GM19455 (cell line): Measurements from ENCODE around the gene USP11.
"Not testable (repeated sequence)": the region's sequence is repeated elsewhere in the genome, so short reads cannot be mapped to it uniquely, and the experiment has no call there.

Source experiments
- ATAC-seq: cut with Tn5 transposase; IDR thresholded peaks from one replicate; pipeline ENCODE4 v1.9.1; 2021; ENCODE audit not compliant: unreplicated experiment

USP11 gene

DNA sequence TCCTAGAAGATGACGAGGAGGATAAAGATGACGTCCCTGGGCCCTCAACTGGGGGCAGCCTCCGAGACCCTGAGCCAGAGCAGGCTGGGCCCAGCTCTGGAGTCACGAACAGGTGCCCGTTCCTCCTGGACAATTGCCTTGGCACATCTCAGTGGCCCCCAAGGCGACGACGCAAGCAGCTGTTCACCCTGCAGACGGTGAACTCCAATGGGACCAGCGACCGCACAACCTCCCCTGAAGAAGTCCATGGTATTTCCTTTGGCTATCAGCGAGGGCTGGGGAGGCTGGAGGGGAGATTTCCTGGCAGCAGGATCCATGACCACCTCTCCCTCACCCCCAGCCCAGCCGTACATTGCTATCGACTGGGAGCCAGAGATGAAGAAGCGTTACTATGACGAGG is 11.9 kb downstream of the USP11 start:
- ATAC-seq = no peak

DNA sequence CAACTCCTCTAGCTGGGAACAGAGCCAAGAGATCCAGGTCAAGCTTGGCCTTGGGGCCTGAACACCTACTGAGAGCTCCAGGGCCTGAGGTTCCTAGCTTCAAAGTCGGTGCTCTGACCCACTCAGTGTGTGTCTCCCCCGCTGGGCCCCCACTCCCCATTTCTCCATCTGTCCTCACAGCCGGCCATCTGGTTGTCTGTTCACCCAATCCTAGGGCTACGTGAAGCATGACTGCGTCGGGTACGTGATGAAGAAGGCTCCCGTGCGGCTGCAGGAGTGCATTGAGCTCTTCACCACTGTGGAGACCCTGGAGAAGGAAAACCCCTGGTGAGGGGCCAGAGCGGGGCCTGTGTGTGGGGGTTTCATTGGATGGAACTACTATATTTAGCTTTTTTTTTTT is 12.3 kb downstream of the USP11 start:
- no peak for ATAC-seq

DNA sequence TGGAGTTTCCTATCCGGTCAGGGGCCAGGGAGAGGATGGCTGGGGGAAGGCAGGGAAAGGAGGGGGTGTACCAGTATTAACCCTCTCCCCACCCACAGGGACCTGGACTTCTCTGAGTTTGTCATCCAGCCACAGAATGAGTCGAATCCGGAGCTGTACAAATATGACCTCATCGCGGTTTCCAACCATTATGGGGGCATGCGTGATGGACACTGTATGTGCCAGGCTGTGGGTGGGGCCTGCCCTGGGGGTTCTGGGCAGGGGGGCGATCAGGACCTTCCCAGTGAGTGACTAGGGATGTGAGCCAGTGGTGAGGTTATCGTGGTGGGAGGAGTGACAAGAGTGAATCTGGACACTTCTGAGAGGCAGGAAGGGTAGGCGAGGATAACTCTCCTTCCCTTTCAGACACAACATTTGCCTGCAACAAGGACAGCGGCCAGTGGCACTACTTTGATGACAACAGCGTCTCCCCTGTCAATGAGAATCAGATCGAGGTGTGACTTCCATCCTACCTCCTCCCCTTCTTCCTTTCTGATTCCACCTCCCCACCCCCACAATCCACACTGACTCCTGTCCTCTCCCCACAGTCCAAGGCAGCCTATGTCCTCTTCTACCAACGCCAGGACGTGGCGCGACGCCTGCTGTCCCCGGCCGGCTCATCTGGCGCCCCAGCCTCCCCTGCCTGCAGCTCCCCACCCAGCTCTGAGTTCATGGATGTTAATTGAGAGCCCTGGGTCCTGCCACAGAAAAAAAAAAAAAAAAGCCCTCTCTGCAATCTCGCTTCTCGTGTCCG is 14.6 kb downstream of the USP11 start:
- ATAC-seq = no peak

DNA sequence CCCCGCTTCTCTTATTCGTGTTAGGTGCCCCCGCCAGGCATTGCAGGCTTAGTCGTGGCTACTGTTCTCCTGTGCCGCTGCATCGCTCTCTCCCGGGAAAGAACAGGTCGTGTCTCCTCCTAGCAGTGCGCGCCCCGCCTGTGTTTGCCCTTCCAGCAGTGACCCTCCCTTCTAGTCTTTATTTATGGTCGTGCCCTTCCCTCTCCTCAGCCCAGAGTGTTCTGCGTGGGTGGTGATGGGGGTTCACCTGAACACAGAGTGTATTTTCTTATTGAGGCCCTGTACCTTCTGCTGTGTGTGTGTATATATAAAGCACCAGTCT is 15.2 kb downstream of the USP11 start:
- no peak for ATAC-seq

DNA sequence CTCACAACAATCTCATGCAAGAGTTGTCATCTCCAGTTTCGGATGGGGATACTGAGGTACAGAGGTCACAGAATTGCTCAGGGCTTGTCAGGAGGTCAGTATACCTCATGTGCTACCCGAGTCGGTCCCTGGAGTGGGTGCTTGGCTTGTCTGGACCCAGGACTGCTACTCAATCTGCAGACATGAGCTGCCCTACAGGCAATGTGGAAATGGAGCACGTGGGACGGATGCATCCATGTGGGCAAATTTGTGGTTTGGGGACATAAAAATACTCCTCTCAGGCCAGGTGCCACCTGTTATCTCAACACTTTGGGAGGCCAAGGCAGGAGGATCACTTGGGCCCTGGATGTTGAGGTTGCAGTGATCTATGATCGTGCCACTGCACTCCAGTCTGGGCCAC is 15.8 kb downstream of the USP11 start:
- no peak for ATAC-seq

DNA sequence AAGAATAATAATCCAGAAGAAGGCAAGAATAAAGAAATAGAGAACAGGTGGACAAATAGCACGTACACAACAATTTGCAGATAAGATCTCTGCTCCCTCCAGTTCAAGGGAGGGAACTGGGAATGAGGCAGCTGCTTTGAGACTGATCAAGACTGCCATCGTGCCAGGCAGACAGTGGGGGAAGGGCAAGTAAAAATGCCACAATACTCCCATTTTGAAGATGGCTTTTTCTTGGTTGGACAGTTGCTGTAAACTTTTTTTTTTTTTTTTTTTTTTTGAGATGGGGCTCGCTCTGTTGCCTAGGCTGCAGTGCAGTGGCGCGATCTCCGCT is 17.2 kb downstream of the USP11 start:
- no peak for ATAC-seq

DNA sequence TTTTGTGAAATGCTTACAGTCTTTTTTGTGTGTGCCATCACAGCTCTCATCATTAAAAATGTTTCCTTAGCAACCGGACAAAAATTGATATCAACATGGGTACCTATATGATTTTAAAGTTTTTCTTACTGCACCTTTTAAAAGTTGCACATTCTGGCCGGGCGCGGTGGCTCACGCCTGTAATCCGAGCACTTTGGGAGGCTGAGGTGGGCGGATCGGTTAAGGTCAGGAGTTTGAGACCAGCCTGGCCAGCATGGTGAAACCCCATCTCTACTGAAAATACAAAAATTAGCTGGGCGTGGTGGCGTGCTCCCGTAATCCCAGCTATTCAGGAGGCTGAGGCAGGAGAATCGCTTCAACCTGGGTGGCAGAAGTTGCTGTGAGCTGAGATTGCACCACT is 24.8 kb downstream of the USP11 start:
- not testable (repeated sequence) for ATAC-seq

DNA sequence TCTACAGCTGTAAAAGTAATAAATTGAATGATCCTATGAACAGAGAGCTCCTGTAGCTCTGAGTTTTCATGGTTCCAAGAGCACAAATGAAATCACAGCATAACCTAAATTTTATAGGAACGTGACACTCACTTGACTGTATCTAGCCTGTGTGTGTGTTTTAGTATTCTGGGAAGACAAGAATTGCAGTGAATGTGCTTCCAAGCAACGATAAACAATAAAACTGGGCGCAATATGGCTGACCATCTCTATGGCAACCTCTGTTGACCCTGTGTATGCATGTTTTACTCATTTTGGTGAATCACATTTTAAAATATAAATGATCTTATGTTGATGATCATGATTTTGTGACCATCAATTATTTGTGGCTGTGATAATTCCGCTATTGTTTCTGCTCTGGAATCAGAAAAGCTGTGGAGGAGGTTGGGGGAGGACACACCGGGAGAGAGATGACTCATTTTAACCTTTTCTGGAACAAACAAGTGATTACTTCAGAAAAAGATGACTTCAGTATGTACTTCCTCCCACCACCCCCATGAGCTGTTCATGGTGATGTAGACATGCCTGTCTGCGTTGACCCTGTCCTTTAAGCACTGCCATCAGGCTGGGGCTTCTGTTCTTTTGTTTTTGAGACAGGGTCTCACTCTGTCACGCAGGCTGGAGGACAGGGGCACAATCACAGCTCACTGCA is 31.8 kb downstream of the USP11 start:
- no peak for ATAC-seq

DNA sequence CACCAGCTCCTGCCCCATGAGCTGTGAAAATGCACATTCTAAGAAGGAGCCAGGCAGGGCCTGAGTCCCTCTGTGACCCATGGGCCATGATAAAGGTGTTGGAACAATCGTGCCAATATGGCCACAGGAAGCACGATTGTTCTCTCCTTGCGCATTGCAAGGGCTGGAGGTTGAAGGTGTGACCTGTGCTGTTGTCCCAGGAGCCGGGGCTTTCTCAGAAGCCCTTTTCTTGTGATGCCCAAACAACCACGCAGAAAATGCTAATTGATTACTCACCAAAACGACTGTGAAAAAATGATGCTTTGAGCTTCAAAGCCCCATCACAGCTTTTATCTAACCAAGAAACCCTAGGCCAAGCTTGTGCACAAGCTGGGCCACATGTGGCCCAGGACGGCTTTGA is 33.8 kb downstream of the USP11 start:
- ATAC-seq = no peak

DNA sequence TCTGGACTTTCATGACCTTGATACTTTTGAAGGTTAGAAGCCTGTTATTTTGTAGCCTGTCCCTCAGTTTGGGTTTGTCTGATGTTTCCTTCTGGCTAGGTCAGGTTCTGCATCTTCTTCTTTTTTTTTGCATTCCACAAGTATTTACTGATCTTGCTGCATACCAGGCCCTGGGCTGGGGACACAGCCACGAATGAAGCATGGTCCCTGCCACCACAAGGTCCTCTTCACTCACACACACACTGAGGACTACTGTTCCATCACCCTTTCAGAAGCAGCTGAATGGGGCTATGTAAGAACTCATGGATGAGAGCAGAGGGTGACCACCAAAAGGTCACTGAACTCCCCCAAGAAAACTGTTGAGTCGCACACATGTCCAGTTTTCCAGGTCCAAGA is 39.2 kb downstream of the USP11 start:
- ATAC-seq = no peak

DNA sequence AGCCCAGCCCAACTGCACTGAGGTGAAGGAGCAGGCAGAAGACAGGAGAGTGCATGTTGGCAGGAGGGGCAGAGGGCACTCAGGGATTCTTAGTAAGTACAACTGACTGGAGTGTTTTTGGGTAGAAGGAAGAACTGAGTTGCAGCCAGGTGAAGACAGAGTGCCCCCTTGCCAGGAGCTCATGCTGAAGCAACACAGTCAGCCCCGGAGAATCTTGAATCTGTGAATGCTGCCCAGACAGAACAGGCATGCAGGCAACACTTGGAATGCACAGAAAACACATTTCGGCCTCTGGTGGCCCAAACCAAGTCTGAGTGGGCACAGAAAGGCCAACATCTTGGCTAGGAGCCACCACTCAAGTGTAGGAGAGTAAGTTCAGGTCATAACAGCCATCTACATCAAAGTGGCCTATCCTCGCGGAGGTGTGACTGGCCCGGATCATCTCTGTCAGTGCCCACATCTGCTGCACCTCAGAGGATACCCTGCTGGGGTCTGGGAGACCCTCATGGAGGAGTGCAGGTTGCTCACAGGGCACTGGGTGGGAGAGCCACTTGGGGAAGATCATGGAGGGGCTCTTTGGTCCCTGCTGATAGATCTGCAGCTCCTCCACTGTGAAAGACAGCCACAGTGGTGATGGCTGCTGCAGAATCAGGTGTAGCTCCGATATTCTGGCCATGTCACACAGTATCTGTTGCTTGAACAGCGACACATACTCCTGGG is 40.4 kb downstream of the USP11 start:
- ATAC-seq = no peak

DNA sequence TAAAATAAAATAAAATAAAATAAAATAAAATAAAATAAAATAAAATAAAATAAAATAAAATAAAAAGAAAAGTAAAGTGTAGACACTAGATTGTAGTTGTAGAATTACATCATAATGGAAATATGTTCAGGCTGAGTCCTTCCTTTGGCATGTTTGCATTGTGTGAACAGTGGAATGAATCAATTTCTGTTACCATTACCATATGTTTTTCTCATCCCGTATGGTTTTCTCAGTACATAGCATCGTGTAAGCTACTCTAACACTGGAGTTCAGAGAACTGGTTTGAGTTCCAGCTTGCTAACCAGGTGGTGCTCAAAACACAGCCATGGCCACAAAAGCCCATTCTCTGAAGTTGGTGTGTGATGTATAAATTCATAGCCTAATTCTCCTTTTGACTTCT is 45.9 kb downstream of the USP11 start:
- no peak for ATAC-seq

DNA sequence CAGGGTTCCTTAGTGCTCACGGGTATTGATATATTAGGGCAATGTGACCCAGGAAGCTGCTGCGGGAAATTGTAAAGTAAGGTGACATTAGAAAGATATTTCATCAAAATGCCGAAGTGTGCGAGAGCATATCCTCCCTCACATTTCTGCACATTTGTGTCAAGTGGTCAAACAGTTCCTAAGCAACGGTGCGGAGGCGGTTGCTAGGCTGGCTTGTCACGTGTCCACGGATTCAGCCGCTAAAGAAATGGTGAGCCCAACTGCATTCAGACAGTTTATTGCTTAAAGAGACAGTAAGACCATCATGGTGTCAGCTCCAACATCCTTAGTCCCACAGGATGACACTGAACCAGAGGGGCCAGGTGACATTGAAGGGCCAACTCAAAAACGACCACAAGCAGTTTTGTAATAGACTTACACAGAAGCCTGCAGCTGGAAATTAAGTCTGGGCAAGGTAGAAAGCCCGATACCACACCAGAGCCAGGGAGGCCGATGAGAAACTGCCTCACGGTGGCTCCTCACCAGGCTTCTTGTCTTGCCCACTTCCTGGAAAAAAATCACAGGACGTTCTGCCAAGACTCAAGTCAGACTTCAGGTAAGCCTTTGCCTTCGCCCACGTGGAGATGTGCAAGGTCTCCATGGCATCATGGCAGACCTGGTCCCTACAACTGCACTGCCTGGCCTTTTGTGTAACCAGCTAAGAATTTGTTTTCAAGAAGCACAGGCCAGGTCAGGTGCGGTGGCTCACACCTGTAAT is 50.4 kb downstream of the USP11 start:
- ATAC-seq = no peak

DNA sequence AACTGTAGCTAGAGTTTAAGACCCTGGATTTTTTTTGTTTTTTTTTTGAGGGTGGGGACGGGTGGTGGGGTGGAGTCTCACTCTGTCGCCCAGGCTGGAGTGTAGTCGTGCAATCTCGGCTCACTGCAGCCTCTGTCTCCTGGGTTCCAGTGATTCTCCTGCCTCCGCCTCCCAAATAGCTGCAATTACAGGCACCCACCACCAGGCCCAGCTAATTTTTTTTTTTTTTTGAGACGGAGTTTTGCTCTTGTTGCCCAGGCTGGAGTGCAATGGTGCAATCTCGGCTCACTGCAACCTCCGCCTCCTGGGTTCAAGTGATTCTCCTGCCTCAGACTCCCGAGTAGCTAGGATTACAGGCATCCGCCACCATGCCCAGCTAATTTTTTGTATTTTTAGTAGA is 51.8 kb downstream of the USP11 start:
- ATAC-seq = not testable (repeated sequence)

DNA sequence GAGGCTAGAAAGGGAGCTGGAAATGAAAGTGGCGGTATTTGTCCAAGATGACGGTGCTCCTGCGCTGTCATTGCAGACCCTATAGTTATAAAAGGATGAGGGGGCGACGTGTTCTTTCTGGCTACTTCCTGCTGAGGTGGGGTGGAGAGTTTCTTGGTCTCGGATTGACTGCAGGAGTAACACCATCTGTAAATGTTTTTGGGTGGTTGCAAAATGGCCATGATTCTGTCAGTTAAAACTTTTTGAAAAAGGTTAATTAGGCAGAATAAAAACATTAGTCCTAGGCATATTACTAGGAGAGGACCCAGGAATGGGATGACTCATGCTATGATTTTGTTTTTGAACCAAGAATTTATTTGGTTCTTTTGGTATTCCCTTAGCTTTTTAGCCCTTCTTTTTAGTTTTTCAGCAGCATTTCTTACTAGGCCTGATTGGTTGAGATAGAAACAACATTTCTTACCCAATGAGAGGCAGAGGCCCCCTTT is 53.1 kb downstream of the USP11 start:
- no peak for ATAC-seq

DNA sequence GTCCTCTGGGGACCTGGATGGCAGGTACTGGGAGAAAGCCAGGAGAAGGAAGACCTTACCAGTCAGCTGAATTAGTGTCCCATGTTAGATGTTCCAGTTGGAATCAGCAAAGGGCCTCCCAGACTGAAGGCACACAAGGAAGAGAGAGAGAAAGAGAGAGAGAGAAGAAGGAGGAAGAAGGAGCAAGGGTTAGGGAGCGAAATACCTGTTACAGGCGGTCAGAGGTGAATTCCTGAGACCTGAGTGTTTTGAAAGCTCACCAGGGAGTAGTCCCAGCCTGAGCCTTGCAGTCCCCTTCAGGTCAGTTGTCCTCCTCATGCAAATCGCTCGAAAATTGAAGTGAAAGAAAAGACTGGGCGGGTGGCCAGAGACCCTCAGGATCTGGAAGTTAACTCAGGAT is 60.3 kb downstream of the USP11 start:
- ATAC-seq = no peak

DNA sequence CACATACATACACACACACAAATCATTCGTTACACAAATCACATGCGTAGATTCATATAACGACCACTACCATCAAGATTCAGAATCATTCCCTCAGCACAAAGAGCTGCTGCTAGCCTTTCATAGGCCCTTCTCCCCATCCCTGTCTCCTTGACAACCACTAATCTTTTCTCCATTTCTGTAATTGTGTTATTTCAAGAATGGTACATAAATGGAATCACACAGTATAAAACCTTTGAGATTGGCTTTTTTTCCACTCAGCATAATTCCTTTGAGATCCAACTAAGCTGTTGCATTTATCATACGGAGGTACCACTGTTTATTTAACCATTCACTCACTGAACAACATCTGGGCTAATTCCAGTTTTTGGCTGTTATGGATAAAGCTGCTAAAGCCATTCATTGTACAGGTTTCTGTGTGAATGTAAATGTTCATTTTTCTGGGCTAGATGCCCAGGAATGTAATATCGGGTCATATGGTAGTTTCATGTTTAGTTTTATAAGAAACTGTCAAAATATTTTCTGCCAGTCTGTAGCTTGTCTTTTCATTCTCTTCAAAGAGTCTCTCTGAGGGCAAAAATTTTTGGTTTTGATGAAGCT is 64.1 kb downstream of the USP11 start:
- ATAC-seq = no peak

DNA sequence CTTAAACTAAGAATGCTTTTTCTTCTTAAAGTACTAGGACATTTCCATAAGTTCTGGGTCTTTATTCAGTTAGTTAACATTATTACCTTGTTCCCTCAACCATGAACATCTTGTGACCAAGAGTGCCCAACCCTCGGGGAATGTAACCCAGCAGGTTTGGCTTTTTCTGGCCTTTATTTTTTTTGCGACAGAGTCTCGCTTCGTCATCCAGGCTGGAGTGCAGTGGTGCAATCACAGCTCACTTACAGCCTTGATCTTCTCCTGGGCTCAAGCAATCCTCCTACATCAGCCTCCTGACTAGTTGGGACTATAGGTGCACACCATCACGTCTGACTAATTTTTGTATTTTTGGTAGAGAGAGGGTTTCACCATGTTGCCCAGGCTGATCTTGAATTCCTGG is 65.1 kb downstream of the USP11 start:
- ATAC-seq = no peak
